ENCODE results near the gene OTUB1.
"Not testable (repeated sequence)": the region's sequence is repeated elsewhere in the genome, so short reads cannot be mapped to it uniquely, and the experiment has no call there.

OTUB1 gene

GRCh38 chr11:64042301-64042700, 56.1 kb downstream of the OTUB1 start:
- DNase-seq (ENCODE audit: low read depth in 2 of 2, low spot score in 1 of 2), result no peak

GRCh38 chr11:64043545-64043944, 57.3 kb downstream of the OTUB1 start:
- DNase-seq (ENCODE audit: low read depth in 2 of 2, low spot score in 1 of 2), result no peak

- DNase-seq (ENCODE audit: low read depth in 2 of 2, low spot score in 1 of 2), result no peak
Measured at GRCh38 chr11:64044730-64045393, 58.6 kb downstream of the OTUB1 start.

- DNase-seq (ENCODE audit: low read depth in 2 of 2, low spot score in 1 of 2), result no peak
Measured at GRCh38 chr11:64045700-64046099, 59.5 kb downstream of the OTUB1 start.

GRCh38 chr11:64047373-64047772, 61.1 kb downstream of the OTUB1 start:
- not testable (repeated sequence) for DNase-seq (ENCODE audit: low read depth in 2 of 2, low spot score in 1 of 2)
